Caco-2 (cell line): Measurements from ENCODE around the gene C6orf120. TPM values are rescaled to one million over a fixed set of nuclear protein-coding genes. Genes with fewer than 3 reads are reported as not detected.

Experiments used
- BruUV-seq: library from RNA; stranded (reverse); fragments of 400-500 nt; replicated peaks from 2 replicates; lab custom pipeline; 2021; lab: Mats Ljungman, UMichigan
- CTCF ChIA-PET: fragments of 300-600 bp; sonication (Branson Sonifier 250); formaldehyde crosslinking; loops from one replicate; lab custom pipeline; 2022; ENCODE audit warnings: antibody characterized with exemption; lab: Charles Lee
- POLR2A ChIA-PET: fragments of 300-600 bp; sonication (Branson Sonifier 250); formaldehyde crosslinking; loops from one replicate; lab custom pipeline; 2022; ENCODE audit warnings: antibody characterized with exemption; lab: Charles Lee
- DNase-seq, 2 experiments: peaks; one replicate each; pipeline versions ENCODE4 v3.0.0 to v3.0.0-alpha.2; 2020 to 2022
- H3K27me3 ChIP-seq: replicated peaks from 2 replicates; pipeline ENCODE4 v1.6.0; 2011; ENCODE audit warnings: low read length; ENCODE audit not compliant: control insufficient read depth, insufficient read depth
- H3K36me3 ChIP-seq: 2 replicates; pipeline ENCODE4 v1.5.1; 2011; ENCODE audit warnings: low read length; ENCODE audit not compliant: control insufficient read depth, insufficient read depth
- H3K4me1 ChIP-seq: fragments of 250-450 bp; sonication (Bioruptor Pico); 2 replicates; pipeline ENCODE4 v1.5.1; 2020; ENCODE audit warnings: mild to moderate bottlenecking
- H3K4me3 ChIP-seq: 2 replicates; pipeline ENCODE4 v1.5.1; 2011; ENCODE audit warnings: low read depth, mild to moderate bottlenecking, control low read depth, low read length
- H3K9me3 ChIP-seq: fragments of 250-450 bp; sonication (Bioruptor Pico); 2 replicates; pipeline ENCODE4 v1.5.1; 2020; ENCODE audit warnings: mild to moderate bottlenecking, moderate library complexity
- H3K27ac Mint-ChIP-seq: one replicate; pipeline ENCODE4 v1.8.0; 2022; ENCODE audit warnings: mixed read lengths; ENCODE audit not compliant: unreplicated experiment
- H3K27me3 Mint-ChIP-seq: one replicate; pipeline ENCODE4 v1.8.0; 2022; ENCODE audit warnings: mixed read lengths; ENCODE audit not compliant: insufficient read depth, unreplicated experiment
- H3K36me3 Mint-ChIP-seq: one replicate; pipeline ENCODE4 v1.8.0; 2022; ENCODE audit warnings: mild to moderate bottlenecking, mixed read lengths; ENCODE audit not compliant: insufficient read depth, unreplicated experiment
- H3K4me1 Mint-ChIP-seq: one replicate; pipeline ENCODE4 v1.8.0; 2022; ENCODE audit warnings: low read depth, mixed read lengths; ENCODE audit not compliant: unreplicated experiment
- H3K4me3 Mint-ChIP-seq: one replicate; pipeline ENCODE4 v1.8.0; 2022; ENCODE audit warnings: mild to moderate bottlenecking, moderate library complexity, mixed read lengths; ENCODE audit not compliant: unreplicated experiment
- H3K9me3 Mint-ChIP-seq: one replicate; pipeline ENCODE4 v1.8.0; 2022; ENCODE audit warnings: mixed read lengths; ENCODE audit not compliant: unreplicated experiment
- intact Hi-C: fragments of 100-400 bp; cut with micrococcal nuclease; formaldehyde crosslinking; loops from one replicate; pipeline ENCODE4 v1.10.0; 2022; ENCODE audit not compliant: unreplicated experiment
- total RNA-seq: library from RNA; stranded (reverse); gene quantifications from 2 replicates; pipeline ENCODE4 v1.2.3, GENCODE V29; 2022
- TF ChIP-seq, protein P1 (sequence below), 2 experiments: fragments of 200-600 bp in 1 of 2; IDR thresholded peaks; 1 replicate in 1 of 2; 2 replicates in 1 of 2; pipeline versions ENCODE4 v1.5.1 to v1.8.0; 2011 to 2022; ENCODE audit warnings: antibody characterized with exemption in 1 of 2, control low read depth in 1 of 2, inconsistent platforms in 1 of 2, low read depth in 1 of 2, low read length in 1 of 2, mild to moderate bottlenecking in 1 of 2, moderate library complexity in 1 of 2; ENCODE audit not compliant: insufficient read depth in 1 of 2, severe bottlenecking in 1 of 2, unreplicated experiment in 1 of 2

C6orf120 gene
- total RNA-seq, 1 experiment from 2014 or later: 26.4 TPM

DNA sequence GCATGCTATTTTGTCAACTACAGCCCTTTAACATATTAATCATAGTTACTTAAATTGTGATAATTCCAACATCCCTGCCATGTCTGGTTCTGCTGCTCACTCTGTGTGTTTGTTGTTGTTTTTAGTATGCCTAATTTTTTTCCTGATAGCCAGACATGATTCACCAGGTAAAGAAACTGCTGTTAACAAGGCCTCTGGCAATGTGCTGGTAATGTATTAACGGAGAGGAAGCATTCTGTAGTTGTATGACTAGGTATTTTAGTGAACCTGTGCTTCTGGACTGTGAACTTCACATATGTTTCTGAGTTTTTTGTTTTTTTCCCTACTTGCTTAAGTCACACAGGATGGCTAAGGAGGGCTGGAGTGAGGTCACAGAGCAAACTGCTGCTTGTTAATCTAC is 44.6 kb downstream of the C6orf120 start:
- POLR2A ChIA-PET: no interaction called here
- intact Hi-C loops: no loop called here
- DNase-seq: no peak
- no peak overlapping the region for H3K4me3 Mint-ChIP-seq
- H3K4me1 Mint-ChIP-seq: no peaks in the 10 kb centered on the region
- Histone ChIP-seq H3K27me3 (no peaks in the 10 kb centered on the region), H3K9me3 (0 out of 2 replicates have a peak, but pooled peaks cover 6% of the 10 kb centered on the region), H3K4me1 (0 out of 2 replicates have a peak, but pooled peaks cover 4% of the 10 kb centered on the region), H3K36me3 (no peaks in the 10 kb centered on the region), H3K4me3 (no peak overlapping the region)
- TF ChIP-seq, protein P1, sequence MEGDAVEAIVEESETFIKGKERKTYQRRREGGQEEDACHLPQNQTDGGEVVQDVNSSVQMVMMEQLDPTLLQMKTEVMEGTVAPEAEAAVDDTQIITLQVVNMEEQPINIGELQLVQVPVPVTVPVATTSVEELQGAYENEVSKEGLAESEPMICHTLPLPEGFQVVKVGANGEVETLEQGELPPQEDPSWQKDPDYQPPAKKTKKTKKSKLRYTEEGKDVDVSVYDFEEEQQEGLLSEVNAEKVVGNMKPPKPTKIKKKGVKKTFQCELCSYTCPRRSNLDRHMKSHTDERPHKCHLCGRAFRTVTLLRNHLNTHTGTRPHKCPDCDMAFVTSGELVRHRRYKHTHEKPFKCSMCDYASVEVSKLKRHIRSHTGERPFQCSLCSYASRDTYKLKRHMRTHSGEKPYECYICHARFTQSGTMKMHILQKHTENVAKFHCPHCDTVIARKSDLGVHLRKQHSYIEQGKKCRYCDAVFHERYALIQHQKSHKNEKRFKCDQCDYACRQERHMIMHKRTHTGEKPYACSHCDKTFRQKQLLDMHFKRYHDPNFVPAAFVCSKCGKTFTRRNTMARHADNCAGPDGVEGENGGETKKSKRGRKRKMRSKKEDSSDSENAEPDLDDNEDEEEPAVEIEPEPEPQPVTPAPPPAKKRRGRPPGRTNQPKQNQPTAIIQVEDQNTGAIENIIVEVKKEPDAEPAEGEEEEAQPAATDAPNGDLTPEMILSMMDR (IDR thresholded peaks at IDR 0.05; ENCODE audit: insufficient read depth in 1 of 2, low read depth in 1 of 2, low read length in 1 of 2, severe bottlenecking in 1 of 2, unreplicated experiment in 1 of 2): no peak
- BruUV-seq: no TSS peak
- H3K36me3 Mint-ChIP-seq: peaks cover 6% of the 10 kb centered on the region
- no peaks in the 10 kb centered on the region for H3K27me3 Mint-ChIP-seq
- no peak overlapping the region for H3K27ac Mint-ChIP-seq
- CTCF ChIA-PET: no interaction called here
- H3K9me3 Mint-ChIP-seq: peaks cover 8% of the 10 kb centered on the region

DNA sequence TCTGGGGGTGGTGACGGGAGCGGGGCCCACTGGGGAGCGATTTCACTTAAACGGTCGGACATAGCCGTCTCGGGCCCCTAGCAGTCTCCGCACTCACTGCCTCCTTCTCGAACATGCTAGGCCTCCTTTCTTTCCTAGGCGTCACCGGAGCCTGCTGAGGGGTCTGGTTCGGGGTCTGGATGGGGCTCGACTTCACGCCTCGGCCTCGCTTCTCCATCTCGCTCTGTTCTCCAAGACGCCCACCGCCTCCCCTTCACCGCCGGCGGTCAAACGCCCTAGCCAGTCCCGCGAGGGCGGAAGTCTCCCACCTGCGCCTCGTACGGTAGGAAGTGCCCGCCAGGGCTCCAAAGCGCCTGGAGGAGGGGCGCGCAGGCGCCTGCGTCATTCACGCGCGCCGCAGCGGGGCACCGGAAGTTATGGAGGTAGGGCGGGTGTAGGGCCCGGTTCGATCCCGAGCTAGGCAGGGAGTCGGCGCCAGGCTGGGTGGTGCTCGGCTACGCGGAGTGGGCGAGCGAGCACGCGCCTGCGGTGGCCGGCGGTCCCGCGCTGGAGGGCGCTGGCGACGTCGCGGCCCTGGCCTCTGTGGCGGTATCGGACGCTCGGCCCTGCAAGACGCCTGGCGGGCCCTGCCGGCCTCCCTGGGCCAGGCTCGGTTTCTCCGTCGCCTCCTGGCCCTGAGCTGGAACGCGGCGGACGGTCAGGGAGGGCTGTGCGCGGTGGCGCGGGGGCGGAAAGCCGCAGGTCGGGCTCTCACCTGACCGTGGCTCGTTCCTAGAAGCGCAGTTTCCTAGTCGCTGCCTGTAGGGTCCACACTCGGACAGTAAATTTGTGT is 49.5 kb downstream of the C6orf120 start, which contains the start of the genes DYNLT2 and ERMARD:
DYNLT2 (minus strand) TSS at position 331 of the 832 bp plus-strand sequence; CDS start at position 217, 114 bp downstream.
ERMARD (plus strand) TSS at position 381 of the 832 bp plus-strand sequence; CDS start at position 417, 36 bp downstream.
- Mint-ChIP-seq H3K36me3 (peaks cover 9% of the 10 kb centered on the region), H3K4me1 (peaks cover 12% of the 10 kb centered on the region), H3K27me3 (no peaks in the 10 kb centered on the region), H3K27ac (peak within 1 kb of the TSS; percentile 100), H3K4me3 (peak within 1 kb of the TSS; percentile 99), H3K9me3 (peaks cover 2% of the 10 kb centered on the region)
- DNase-seq: peak; percentile 94 to 96
- ChIA-PET POLR2A (interaction anchor here (0.8 to 1.9 kb wide), 8 partner anchors 26 to 803 kb away, joined by 3 to 14 read pairs (median 4); partner anchors contain the start of genes C6orf120, TBP and WDR27), CTCF (no interaction called here)
- BruUV-seq: no TSS peak
- Histone ChIP-seq H3K36me3 (no peaks in the 10 kb centered on the region), H3K27me3 (no peaks in the 10 kb centered on the region), H3K4me3 (peak within 1 kb of the TSS; percentile 73), H3K4me1 (peaks cover 12% of the 10 kb centered on the region), H3K9me3 (no peaks in the 10 kb centered on the region)
- intact Hi-C loops: loop anchor here (1.0 kb wide), 2 partner anchors 26 to 49 kb away; partner anchors contain the start of genes C6orf120 and WDR27
- TF ChIP-seq, protein P1 (IDR thresholded peaks at IDR 0.05; ENCODE audit: insufficient read depth in 1 of 2, low read depth in 1 of 2, low read length in 1 of 2, severe bottlenecking in 1 of 2, unreplicated experiment in 1 of 2): no peak

DNA sequence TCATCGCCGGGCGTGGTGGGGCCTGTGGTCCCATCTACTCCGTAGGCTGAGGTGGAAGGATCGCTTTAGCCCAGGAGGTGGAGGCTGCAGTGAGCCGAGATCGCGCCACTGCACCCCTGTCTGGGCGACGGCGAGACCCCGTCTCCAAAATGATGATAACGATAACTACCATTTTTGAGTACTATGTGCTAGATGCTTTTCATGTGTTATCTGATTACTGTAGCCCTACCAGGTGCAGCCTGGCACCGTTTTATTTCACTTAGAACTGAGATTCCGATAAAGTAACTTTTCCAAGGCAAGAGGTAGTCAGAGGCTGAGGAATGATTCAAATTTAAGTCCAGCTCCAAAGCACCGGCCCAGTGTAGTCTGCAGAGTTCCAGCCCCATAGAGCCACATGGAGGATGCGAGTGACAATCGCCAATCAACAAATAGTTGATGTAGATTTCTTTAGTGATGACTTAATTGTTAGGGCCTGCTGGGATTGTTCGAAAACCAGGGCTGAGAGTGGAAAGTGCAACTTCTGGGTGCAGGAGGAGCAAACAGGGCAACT is 50.2 kb downstream of the C6orf120 start:
- H3K9me3 Mint-ChIP-seq: no peaks in the 10 kb centered on the region
- H3K27ac Mint-ChIP-seq: peak overlapping the region; percentile 100
- CTCF ChIA-PET: no interaction called here
- H3K4me1 Mint-ChIP-seq: peaks cover 12% of the 10 kb centered on the region
- Histone ChIP-seq H3K27me3 (no peaks in the 10 kb centered on the region), H3K4me3 (peak overlapping the region; percentile 73), H3K36me3 (no peaks in the 10 kb centered on the region), H3K9me3 (no peaks in the 10 kb centered on the region), H3K4me1 (peaks cover 12% of the 10 kb centered on the region)
- peak in 1 of 2 experiments; percentile 13 for DNase-seq
- H3K27me3 Mint-ChIP-seq: no peaks in the 10 kb centered on the region
- H3K4me3 Mint-ChIP-seq: peak overlapping the region; percentile 99
- TF ChIP-seq, protein P1 (IDR thresholded peaks at IDR 0.05; ENCODE audit: insufficient read depth in 1 of 2, low read depth in 1 of 2, low read length in 1 of 2, severe bottlenecking in 1 of 2, unreplicated experiment in 1 of 2): no peak
- peaks cover 9% of the 10 kb centered on the region for H3K36me3 Mint-ChIP-seq
- no TSS peak for BruUV-seq
- POLR2A ChIA-PET: interaction anchor here (0.8 to 1.9 kb wide), 8 partner anchors 27 to 802 kb away, joined by 3 to 14 read pairs (median 4); partner anchors contain the start of genes C6orf120, TBP and WDR27
- intact Hi-C loops: no loop called here
